ENCODE results near the gene LTA4H.

LTA4H gene

GRCh38 chr12:95953000-95953399 lies 82.4 kb downstream of the LTA4H start:
- no peak for DNase-seq

- no peak for DNase-seq
These were observed 83.9 kb downstream of the LTA4H start for GRCh38 chr12:95951515-95951914.

Data from fibroblast of skin of right biceps (primary cell).